Fibroblast of lung (primary cell): Measurements from ENCODE around the gene METTL22. TPM values are rescaled to one million over a fixed set of nuclear protein-coding genes. Genes with fewer than 3 reads are reported as not detected.

Source experiments
- DNase-seq, 2 donors: peaks; one replicate each; pipeline versions ENCODE4 v3.0.0 to v3.0.0-alpha.2; 2010; ENCODE audit warnings: low read depth in 2 of 2
- H2AFZ ChIP-seq: 2 replicates; pipeline ENCODE4 v1.5.1; 2012; ENCODE audit warnings: low read length, control low read depth, inconsistent platforms
- H3K27ac ChIP-seq: 2 replicates; pipeline ENCODE4 v1.5.1; 2011; ENCODE audit warnings: low read length, control low read depth; ENCODE audit not compliant: insufficient read depth
- H3K27me3 ChIP-seq: 2 replicates; pipeline ENCODE4 v1.5.1; 2011; ENCODE audit warnings: mild to moderate bottlenecking, low read length; ENCODE audit not compliant: control insufficient read depth, insufficient read depth
- H3K36me3 ChIP-seq: 2 replicates; pipeline ENCODE4 v1.5.1; 2011; ENCODE audit warnings: low read length; ENCODE audit not compliant: control insufficient read depth, insufficient read depth
- H3K4me1 ChIP-seq: 2 replicates; pipeline ENCODE4 v1.5.1; 2011; ENCODE audit warnings: low read length; ENCODE audit not compliant: control insufficient read depth, insufficient read depth; ENCODE audit errors: extremely low read depth
- H3K4me2 ChIP-seq: 2 replicates; pipeline ENCODE4 v1.5.1; 2011; ENCODE audit warnings: low read length, control low read depth; ENCODE audit not compliant: insufficient read depth; ENCODE audit errors: extremely low read depth
- H3K4me3 ChIP-seq, 4 experiments: fragments of 200-600 bp in 1 of 4; sonication (generic) in 1 of 4; replicated peaks in 1 of 4; 2 replicates each; pipeline ENCODE4 v1.5.1; 2011 to 2016; ENCODE audit warnings: low read length in 4 of 4, low read depth in 3 of 4, mild to moderate bottlenecking in 3 of 4, control low read depth in 2 of 4, inconsistent platforms in 1 of 4, mixed read lengths in 1 of 4; ENCODE audit not compliant: insufficient read depth in 1 of 4; ENCODE audit errors: control extremely low read depth in 1 of 4
- H3K79me2 ChIP-seq: 2 replicates; pipeline ENCODE4 v1.5.1; 2012; ENCODE audit warnings: mild to moderate bottlenecking, low read length, inconsistent platforms; ENCODE audit not compliant: control insufficient read depth, insufficient read depth
- H3K9ac ChIP-seq: 2 replicates; pipeline ENCODE4 v1.5.1; 2011; ENCODE audit warnings: mild to moderate bottlenecking, low read length, control low read depth; ENCODE audit not compliant: insufficient read depth
- H3K9me3 ChIP-seq: 2 replicates; pipeline ENCODE4 v1.5.1; 2012; ENCODE audit warnings: low read depth, low read length; ENCODE audit not compliant: control insufficient read depth, insufficient read depth
- H4K20me1 ChIP-seq: 2 replicates; pipeline ENCODE4 v1.5.1; 2011; ENCODE audit warnings: low read length; ENCODE audit not compliant: control insufficient read depth, insufficient read depth; ENCODE audit errors: extremely low read depth
- CTCF ChIP-seq, 2 donors: IDR thresholded peaks in 1 of 2; conservative IDR thresholded peaks in 1 of 2; 1 replicate in 1 of 2; 2 replicates in 1 of 2; pipeline ENCODE4 v1.5.1; 2011 to 2012; ENCODE audit warnings: low read length in 2 of 2, control low read depth in 1 of 2, inconsistent platforms in 1 of 2, low read depth in 1 of 2, mild to moderate bottlenecking in 1 of 2
- EZH2 ChIP-seq: IDR thresholded peaks from 2 replicates; pipeline ENCODE4 v1.5.1; 2012; ENCODE audit warnings: low read length, control low read depth, mild to moderate bottlenecking; ENCODE audit errors: missing control alignments
- polyA plus RNA-seq, 2 donors: library from polyadenylated mRNA; depleted of rRNA in 1 of 2; stranded (reverse) in 1 of 2; unstranded in 1 of 2; fragments of >200 nt; gene quantifications; 2 replicates each; pipeline ENCODE4 v1.2.1, GENCODE V29; 2011 to 2012; ENCODE audit warnings: missing spikeins in 1 of 2
- total RNA-seq: library from RNA; depleted of rRNA; stranded (reverse); fragments of >200 nt; gene quantifications from 2 replicates; pipeline ENCODE4 v1.2.1, GENCODE V29; 2014

METTL22 gene
- total and polyA plus RNA-seq, 2 donors (not counting 1 experiment from before 2014, with no cell fraction given): 27.4 to 30.8 TPM

GRCh38 chr16:8656376-8656775, 34.9 kb downstream of the METTL22 start:
- DNase-seq: no peak
- no peak overlapping the region for H2AFZ ChIP-seq
- H3K4me2 ChIP-seq: no peak overlapping the region
- H3K4me3 ChIP-seq: no peak overlapping the region
- no peaks in the 10 kb centered on the region for H3K36me3 ChIP-seq
- H3K9me3 ChIP-seq: no peaks in the 10 kb centered on the region
- H3K27me3 ChIP-seq: no peaks in the 10 kb centered on the region
- H3K79me2 ChIP-seq: no peaks in the 10 kb centered on the region
- no peaks in the 10 kb centered on the region for H4K20me1 ChIP-seq
- TF ChIP-seq CTCF (conservative IDR thresholded peaks at IDR 0.05 in 1 of 2, IDR thresholded peaks at IDR 0.05 in 1 of 2; ENCODE audit: low read depth in 1 of 2, low read length in 2 of 2): no peak
- no peak for TF ChIP-seq EZH2
- no peak overlapping the region for H3K9ac ChIP-seq
- H3K4me1 ChIP-seq: no peaks in the 10 kb centered on the region
- no peak overlapping the region for H3K27ac ChIP-seq

GRCh38 chr16:8660841-8661301, 39.4 kb downstream of the METTL22 start:
- Histone ChIP-seq H3K9me3 (no peaks in the 10 kb centered on the region), H3K9ac (no peak overlapping the region), H4K20me1 (no peaks in the 10 kb centered on the region), H2AFZ (no peak overlapping the region), H3K4me3 (no peak overlapping the region), H3K4me2 (no peak overlapping the region), H3K36me3 (no peaks in the 10 kb centered on the region), H3K27ac (no peak overlapping the region), H3K27me3 (no peaks in the 10 kb centered on the region), H3K79me2 (no peaks in the 10 kb centered on the region), H3K4me1 (no peaks in the 10 kb centered on the region)
- TF ChIP-seq EZH2: no peak
- peak; percentile 54 to 75 for TF ChIP-seq CTCF (conservative IDR thresholded peaks at IDR 0.05 in 1 of 2, IDR thresholded peaks at IDR 0.05 in 1 of 2; ENCODE audit: low read depth in 1 of 2, low read length in 2 of 2)
- peak; percentile 42 to 53 for DNase-seq

- Histone ChIP-seq H4K20me1 (no peaks in the 10 kb centered on the region), H3K9me3 (no peaks in the 10 kb centered on the region), H2AFZ (no peak overlapping the region), H3K4me3 (no peak overlapping the region), H3K4me1 (no peaks in the 10 kb centered on the region), H3K27ac (no peak overlapping the region), H3K9ac (no peak overlapping the region), H3K36me3 (no peaks in the 10 kb centered on the region), H3K4me2 (no peak overlapping the region), H3K79me2 (no peaks in the 10 kb centered on the region), H3K27me3 (no peaks in the 10 kb centered on the region)
- TF ChIP-seq EZH2 (no peak), CTCF (conservative IDR thresholded peaks at IDR 0.05 in 1 of 2, IDR thresholded peaks at IDR 0.05 in 1 of 2; ENCODE audit: low read depth in 1 of 2, low read length in 2 of 2) (no peak)
- no peak for DNase-seq
These were observed 40.2 kb downstream of the METTL22 start for GRCh38 chr16:8661703-8662102.
